Kidney capillary endothelial cell (primary cell): ENCODE measurements around the gene SGIP1.

Experiments
- DNase-seq: peaks from one replicate; pipeline ENCODE4 v3.0.0-alpha.2; 2018; ENCODE audit warnings: low spot score

SGIP1 gene

DNA sequence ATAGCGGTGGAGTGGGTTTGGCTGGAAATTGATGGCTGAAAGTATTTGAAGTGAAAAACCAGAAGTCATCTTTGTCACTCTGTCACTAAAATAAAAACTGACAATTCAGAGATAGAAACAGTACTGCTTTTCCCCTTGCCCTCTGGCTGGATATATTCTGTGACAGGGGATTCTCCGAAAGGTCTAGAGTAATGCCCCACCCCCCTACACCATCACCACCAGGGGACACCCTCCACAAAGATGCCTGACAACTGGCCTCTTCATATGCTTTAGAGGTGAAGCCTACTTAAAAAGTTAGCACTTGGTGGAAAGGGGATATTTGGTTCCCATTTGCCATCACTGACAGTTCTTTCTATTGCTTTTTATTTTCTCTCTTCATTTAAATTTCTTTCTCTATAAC is 73.5 kb downstream of the SGIP1 start:
- no peak for DNase-seq

- DNase-seq, result no peak
These were observed 79.2 kb downstream of the SGIP1 start for GRCh38 chr1:66613187-66613586.

- no peak for DNase-seq
These were observed 83.6 kb downstream of the SGIP1 start for GRCh38 chr1:66617362-66618184.

DNA sequence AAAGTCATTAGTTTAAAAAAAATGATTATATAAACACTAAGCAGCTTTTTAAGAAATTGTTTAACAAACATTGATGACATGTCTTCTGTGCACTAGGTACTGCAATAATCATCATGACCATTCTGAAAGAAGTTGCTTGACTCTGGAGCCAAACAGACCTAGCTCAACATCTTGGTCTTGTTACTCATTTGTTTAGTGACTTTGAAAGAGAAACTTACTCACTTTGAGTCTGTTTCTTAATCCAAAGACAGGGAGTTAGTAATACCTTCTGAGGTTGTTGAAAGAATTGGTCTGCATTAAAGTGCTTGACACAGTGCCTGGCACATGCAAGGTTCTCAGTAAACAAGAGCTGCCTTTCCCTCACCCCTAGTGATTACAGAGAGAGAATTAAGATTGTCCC is 84.4 kb downstream of the SGIP1 start:
- DNase-seq, result no peak

GRCh38 chr1:66623812-66624211 is 89.9 kb downstream of the SGIP1 start:
- peak; percentile 55 for DNase-seq

- peak; percentile 51 for DNase-seq
These were observed 90.6 kb downstream of the SGIP1 start for GRCh38 chr1:66624412-66625060.

GRCh38 chr1:66626261-66626660 is 92.3 kb downstream of the SGIP1 start:
- DNase-seq, result no peak

- DNase-seq, result no peak
These were observed 95.0 kb downstream of the SGIP1 start for GRCh38 chr1:66628926-66629325.

DNA sequence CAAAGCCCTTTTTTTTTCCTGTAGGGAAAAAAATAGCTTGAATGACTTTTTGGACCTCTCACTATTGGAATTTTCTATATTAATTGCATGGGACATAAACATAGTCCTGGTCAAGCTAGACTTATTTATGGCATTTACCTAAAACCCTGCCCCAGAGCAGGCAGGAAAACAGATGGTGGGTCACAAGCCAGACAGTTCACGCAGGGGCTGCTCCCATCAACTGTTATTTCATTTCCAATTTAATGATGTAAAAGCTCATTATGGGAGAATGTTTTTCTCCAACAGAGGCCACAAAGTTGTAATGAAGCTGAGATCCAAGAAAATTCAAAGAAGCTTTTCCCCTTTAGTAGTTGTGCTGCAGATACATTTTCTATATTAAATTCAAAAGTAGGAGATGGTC is 99.2 kb downstream of the SGIP1 start:
- no peak for DNase-seq

GRCh38 chr1:66637146-66637545 is 103.2 kb downstream of the SGIP1 start:
- DNase-seq, result no peak

DNA sequence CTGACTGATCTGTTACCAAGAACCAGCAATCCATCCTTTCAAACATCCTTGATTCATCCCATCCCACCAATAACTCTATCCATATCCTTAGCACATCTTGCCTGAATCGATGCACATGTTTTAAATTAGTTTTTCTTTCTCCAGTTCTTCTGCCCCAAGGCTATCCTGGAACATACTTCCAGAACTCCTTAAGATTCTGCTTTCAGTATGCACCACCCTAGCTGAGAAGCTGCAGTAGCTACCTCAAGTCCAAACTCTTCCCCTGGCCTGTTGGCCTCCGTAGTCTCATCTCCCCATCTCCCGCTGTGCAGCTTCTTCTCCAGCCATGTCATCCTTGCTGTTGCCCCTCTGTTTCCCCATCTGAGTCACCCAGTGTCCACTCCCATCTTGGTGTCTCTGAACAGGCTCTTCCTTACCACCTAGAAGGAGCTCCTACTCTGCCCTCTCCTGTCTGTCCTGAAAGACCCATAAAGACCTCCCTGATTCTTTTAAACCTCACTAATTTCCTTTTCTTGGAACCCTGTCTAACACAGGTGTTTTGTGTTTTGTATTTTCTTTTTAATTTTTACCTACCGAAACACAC is 108.0 kb downstream of the SGIP1 start:
- no peak for DNase-seq

DNA sequence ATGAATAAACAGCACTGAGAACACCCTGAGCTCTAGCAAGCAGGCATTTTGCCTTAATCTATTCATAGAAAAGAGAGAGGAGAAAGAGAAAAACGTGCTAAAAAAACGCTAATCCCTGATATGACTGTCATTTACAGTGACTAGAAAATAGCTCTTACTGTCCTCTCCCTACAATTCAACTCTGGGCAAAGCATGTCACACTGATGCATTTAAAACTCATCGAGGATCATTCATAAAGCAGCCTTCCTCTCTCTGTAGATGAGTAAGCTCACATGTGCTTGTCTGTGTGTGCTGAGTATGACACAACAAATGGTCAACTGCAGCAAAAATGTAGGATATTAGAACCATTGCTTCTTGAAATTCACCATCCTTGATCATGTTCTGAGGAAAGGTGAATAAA is 109.0 kb downstream of the SGIP1 start:
- DNase-seq, result no peak

DNA sequence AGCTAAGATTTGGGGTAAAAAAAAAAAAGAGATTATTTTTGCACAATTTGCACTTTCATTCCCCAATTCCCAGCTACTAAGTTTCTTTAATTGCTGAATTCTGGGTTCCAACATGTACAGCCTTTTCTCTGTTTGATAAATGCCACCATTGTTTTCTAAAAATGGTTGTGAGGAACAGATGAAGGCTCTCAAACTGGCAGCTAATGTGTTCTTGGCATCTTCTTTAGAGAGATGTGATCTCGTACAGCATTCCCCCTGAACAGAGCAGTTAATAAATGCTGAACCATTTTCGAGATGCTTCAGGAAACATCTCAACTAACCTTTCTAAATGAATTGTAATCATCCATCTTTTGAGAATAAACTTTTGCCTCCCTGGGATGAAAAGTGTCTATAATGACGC is 110.4 kb downstream of the SGIP1 start:
- DNase-seq, result no peak

DNA sequence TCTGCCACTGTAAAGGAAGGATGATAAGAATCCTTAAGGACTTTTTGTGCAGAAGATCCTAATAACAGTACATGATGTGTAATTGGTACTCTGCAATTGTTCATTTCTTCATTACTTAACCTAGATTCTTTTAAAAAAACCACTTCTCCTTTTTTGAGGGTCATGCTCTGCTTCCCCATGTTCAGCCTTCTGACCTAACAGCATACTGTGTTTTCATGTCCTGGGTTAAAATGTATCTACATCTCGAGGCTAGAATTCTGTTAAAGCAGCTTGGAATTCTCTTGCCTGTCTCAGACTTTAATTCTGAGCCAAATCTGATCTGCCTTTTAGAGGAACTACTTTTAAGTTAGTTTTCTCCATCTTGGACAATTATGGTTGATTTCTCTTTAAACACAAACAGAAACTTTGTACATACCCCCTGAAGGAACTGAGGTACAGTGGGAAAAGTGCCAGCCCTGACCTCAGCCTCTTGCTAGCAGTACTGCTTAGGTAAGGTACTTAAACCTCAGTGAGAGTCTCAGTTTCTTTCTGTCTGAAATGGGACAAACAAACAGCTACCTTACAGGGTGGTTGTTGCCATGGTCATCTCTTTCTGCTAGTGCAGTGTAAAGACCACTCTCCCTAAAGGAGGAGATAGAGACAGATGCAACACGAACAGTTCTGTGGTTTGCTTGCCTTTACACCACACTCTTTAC is 115.1 kb downstream of the SGIP1 start:
- no peak for DNase-seq

- DNase-seq, result no peak
These were observed 118.6 kb downstream of the SGIP1 start for GRCh38 chr1:66652556-66652955.

DNA sequence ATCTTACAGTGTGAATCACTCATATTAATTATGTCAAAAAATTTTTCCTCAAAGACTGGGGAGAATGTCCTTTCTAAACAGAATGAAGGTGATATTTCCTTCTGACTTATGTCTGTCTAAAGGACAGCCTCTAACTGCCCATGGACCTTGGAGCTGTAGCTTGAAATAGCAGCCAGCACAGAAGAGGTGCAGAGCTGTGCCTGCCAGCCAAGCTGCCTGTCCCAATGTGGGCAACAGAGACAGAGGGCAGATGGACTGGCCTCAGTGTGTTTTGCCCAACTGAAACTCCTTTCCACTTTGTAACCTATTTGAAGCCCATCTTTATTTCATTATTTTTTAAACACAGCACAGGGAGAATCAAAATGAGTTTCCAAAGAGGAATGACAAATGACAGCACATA is 120.7 kb downstream of the SGIP1 start:
- DNase-seq, result no peak

- no peak for DNase-seq
These were observed 137.5 kb downstream of the SGIP1 start for GRCh38 chr1:66671455-66671854.

DNA sequence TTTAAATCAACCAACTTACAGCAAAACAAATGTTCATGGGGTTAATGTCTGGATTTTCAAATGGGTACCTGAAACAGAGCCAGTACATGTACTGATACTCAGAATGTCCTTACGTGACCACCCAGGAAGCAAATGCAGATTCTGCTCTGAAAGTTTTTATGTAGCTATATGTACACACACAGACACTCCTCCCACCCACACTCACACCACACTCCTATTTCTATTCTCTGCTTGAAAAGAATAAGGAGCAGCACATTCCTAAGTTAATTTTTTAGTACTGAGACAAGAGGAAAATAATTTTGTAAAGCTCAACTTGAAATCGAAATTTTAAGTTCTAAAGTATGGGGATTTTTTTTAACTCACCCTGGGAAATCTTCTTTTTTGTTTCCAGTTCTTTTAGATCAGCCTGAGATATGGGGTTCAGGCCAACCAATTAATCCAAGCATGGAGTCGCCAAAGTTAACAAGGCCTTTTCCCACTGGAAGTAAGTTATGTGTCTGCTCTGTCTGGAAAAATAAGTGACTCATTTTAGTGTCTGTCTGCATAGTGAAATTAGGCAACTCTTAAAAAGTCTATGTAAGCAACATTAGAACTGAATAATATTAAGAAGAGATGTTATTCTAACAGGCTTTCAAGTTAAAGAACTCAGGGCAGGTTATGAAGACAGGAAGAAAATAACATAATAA is 142.8 kb downstream of the SGIP1 start:
- DNase-seq, result peak; percentile 61

DNA sequence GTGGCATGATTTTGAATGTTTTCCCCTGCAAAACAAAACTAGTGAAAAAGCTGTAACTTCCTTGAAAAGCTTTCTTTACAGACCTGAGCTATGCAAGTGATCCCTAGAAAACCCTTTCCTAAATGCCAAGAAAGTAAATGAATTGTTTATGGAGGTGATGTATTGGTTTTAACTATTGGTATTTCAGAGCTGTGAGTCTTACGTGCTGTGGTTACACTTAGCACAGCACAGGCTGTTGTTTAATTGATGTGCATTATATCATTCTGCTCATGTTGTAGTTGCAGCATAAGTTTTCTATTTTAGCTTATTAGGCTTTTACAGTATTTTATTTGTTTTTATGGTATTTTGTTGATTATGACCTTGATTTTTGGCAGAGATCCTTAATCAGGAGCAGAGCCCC is 144.2 kb downstream of the SGIP1 start:
- peak; percentile 6 for DNase-seq

GRCh38 chr1:66679140-66679539 is 145.2 kb downstream of the SGIP1 start:
- peak; percentile 52 for DNase-seq

- no peak for DNase-seq
These were observed 147.7 kb downstream of the SGIP1 start for GRCh38 chr1:66681686-66682085.

GRCh38 chr1:66682106-66682505 is 148.2 kb downstream of the SGIP1 start:
- DNase-seq, result no peak
